GM19043 (cell line): ENCODE measurements around the gene ZFP91.

Source experiments
- ATAC-seq: cut with Tn5 transposase; IDR thresholded peaks from one replicate; pipeline ENCODE4 v1.9.1; 2021; ENCODE audit warnings: low read depth; ENCODE audit not compliant: unreplicated experiment

The ZFP91 gene

DNA sequence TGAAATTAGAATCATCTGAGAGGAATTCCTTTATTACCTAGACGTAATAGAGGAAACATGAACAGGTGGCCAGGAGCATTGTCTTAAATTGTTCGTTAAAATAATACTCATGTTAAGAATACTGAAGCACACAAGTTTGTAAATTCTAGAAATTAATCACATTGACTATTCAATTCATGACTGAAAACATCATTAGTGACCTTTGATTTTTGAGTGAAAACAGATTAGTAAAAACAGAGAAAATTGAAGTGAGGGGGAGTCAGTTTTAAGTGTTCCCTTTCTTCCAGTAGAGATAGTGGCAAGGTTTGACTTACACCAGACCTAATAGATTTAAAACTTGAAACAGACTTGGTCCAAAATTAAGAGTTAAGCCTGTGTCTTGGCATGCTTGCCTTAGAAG is 1.4 kb downstream of the ZFP91 start:
- ATAC-seq = no peak

DNA sequence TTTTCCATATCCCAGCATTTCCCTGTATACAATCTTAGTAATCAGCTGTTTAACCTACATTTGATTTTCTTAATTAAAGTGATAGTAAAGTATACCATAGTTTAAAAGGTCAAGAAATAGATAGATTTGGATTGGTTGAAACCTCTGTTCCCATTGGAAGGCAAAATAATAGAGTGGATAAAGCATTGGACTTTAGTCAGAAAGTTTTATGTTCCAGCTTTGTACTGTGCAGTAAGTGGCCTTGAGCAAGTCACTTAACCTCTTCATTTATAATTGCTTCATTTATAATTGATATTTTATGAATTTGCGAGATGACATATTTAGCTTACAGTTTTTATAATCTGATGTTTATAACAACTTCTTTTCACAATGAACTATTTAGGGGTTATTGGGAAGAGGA is 3.6 kb downstream of the ZFP91 start:
- no peak for ATAC-seq

GRCh38 chr11:58586998-58587397 is 8.1 kb downstream of the ZFP91 start:
- ATAC-seq = no peak

GRCh38 chr11:58591659-58592058 is 12.8 kb downstream of the ZFP91 start:
- no peak for ATAC-seq

DNA sequence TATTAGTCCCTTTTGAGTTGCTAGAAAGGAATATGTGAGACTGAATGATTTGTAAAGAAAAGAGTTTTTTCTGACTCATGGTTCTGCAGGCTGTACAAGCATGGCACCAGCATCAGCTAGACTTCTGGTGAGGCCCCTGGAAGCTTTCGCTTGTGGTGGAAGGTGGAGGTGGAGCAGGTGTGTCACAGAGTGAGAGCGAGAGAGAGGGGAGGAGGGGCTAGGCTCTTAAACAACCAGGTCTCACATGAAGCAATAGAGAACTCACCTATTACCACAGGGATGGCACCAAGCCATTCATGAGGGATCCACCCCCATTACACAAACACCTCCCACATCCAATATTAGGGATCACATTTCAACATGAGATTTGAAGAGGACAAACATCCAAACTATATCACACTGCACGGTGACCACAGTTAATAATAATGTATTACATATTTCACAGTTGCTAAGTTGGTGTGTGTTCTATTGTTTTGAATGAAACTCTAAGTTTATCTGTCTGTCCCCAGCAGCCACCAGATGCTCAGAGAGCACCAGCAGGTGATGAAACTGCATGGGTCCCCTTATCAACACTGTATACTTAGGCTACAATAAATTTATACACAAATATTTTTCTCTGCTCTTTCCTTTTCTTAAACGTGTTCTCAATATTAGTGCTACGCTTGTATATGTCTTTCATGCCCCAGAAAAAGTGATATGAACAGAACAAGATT is 14.1 kb downstream of the ZFP91 start:
- ATAC-seq = no peak

DNA sequence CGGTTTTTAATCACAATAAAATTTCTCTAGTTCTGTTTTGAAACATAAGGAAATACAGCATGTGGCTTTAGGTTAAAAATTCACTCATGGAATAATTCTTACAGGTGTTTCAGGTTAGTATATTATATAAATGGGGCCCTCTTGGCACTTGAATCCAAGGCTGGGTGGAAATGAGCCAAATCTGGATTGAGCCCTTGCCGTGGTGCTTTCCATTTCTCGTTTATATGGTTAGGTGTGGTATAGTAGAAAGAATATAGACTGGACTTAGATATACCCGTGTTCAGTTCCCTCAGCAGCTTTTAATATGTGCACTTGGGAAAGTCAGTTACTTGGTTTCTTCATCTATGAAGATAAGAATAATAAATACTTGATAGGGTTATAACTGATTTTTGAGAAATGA is 16.0 kb downstream of the ZFP91 start:
- ATAC-seq = no peak

DNA sequence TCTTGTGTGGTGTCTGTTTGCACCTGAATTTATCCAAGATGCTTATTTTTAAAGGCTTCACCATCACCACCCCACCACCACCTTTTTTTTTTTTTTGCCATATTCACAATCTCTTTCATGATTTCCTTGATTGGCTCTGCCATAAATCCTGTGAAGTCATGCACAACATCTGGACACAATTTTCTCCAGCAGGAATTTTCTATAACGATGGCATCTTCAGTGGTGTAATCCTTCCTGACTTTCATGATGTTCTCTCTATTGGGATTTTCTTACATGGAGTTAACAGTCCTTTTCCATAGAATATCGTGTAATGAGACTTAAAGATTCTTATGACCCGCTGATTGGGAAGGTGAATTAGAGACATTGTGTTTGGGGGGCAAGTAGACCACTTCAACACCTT is 17.8 kb downstream of the ZFP91 start:
- no peak for ATAC-seq

DNA sequence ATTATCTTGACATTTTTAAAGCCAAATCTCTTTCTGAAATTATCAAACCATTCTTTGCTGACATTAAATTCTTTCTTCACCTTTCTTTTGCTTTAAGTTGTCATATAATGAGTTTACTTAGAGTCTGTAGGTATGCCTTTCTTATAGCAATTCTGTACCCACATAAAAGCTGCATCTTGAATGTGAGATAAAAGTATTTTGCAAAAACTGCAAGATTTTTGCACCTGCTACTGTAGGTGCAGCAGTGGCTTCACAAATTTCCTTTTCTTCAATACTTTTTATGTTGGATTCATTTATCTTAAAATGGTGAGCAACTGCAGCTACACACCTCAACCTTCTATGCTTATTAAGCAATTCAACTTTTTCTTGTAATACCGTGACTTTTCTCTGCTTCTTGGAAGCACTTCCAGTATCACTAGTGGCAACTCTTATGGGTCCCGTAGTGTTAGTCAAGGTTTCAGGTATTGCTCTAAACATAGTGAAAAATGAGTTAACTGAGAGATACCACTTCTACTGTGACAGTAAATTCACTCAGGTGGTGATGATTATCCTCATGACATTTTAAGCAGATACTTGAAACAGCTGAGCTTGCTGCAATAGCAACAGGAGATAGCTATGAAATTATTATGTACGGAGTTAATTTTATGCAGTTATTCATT is 18.8 kb downstream of the ZFP91 start:
- no peak for ATAC-seq

GRCh38 chr11:58600510-58600909 is 21.6 kb downstream of the ZFP91 start:
- ATAC-seq = no peak

DNA sequence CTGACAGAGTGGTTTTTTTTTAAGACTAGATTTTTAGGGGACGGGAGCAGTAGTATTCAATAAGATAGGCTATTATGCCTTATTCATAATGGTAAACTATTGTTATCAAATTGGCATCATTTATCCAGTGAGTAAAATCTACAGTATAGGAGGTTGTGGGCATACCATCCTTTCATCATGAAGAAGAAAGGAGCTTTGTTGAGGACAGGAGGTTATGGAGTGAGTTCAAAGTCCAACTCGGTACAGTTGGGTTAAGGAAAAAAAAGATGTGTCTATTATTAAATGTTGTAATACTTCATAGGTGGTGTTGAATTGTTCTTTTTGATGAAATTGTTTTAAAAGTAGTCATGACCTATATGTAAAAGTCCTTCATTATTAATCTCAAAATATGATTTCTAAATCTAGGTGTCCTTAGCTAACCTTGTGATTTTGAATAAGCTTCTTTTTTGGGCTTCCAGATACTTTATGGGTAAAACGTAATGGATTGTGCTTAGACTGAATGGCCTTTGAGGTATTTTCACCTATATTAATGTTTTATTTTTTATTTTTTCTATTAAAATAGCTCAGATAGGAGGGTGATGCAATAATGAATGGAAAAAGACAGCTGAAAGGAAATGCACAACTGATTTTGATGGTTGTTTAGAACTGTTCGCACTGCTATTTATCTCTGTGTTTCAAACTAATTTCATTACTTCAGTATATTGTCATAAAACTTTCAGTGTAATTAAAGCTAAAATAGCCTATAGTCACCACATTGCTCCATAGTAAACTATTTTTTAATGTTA is 28.3 kb downstream of the ZFP91 start:
- ATAC-seq = no peak

DNA sequence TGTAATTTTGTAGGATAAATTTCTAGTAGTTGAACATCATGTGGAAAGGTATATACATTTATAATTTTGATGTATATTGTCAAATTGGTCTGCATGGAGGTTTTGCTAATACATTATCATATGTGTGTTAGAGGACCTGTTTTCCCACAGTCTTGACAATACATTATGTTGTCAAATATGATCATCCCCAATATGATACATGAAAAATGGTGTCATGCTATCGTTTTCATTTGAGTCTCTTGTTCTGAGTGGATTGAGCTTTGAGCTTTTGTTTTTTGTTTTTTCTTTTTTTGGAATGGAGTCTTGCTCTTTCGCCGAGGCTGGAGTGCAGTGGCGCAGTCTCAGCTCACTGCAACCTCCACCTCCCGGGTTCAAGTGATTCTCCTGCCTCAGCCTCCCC is 29.5 kb downstream of the ZFP91 start:
- no peak for ATAC-seq

DNA sequence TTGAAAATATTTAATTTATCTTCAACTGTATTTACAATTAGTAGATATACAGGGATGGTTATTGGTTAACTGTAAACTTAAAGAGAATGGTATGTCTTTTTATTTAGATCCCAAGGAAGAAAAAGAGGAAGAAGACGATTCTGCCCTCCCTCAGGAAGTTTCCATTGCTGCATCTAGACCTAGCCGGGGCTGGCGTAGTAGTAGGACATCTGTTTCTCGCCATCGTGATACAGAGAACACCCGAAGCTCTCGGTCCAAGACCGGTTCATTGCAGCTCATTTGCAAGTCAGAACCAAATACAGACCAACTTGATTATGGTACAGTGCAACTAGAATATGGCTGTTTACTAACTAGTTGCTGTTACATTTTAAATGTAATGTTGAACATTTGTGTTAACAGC is 30.9 kb downstream of the ZFP91 start:
- ATAC-seq = no peak

DNA sequence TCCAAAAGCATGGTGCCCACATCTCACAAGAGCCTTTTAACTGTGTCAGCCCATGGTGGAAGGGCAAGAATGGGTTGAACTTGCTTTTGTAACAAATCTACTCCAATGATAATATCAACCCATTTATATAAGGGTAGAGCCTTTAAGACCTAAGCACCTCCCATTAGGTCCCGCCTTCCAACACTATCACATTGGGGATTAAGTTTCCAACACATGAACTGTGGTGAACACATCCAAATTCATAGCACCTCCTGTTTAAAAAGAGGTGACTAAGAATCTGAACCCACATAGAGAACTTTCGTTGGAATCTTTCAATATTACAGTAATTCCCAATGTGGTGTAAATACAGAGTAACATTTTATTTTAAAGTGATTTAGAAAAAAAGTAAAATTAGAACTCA is 34.4 kb downstream of the ZFP91 start:
- ATAC-seq = no peak

GRCh38 chr11:58615559-58615958 is 36.7 kb downstream of the ZFP91 start:
- no peak for ATAC-seq

DNA sequence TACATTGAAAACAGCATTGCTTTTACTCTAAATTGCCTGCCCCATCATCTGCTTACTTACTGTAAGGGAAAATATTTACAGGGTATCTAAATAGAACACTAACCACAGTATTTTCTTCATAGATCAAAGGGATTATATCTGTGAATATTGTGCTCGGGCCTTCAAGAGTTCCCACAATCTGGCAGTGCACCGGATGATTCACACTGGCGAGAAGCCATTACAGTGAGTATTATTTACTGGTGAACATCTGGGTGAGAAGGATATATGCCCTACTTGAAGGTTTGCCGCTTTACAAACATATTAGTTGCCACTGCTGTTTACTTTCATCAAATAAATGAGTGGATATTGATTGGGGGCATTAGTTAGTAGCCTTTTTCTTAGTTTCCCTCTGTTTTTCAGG is 37.7 kb downstream of the ZFP91 start:
- no peak for ATAC-seq

GRCh38 chr11:58617976-58618557 is 39.2 kb downstream of the ZFP91 start:
- no peak for ATAC-seq

GRCh38 chr11:58621586-58622262 is 42.9 kb downstream of the ZFP91 start:
- ATAC-seq = no peak

DNA sequence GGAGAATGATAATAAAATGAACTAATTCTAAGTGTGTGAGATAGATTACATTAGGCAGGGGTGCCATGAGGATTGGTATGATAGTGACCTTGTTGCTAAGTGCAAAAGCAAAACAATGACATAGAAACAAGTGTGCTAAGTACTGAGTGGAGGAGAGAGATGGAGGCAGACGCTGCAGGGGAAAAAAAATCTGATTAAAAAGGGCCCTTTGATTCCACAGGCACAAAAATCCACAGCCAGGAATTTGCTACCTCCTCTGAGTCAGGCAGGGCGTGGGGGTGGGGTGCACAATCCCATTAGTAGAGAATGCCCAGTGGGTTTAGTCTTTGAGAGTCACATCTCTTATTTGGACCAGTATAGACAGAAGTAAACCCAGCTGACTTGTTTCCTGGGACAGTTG is 43.5 kb downstream of the ZFP91 start, which contains the start of gene CNTF:
TSS of gene CNTF (plus strand) at position 322 of the 400 bp plus-strand sequence. CDS start 88 bp downstream, outside the sequence.
- no peak for ATAC-seq

DNA sequence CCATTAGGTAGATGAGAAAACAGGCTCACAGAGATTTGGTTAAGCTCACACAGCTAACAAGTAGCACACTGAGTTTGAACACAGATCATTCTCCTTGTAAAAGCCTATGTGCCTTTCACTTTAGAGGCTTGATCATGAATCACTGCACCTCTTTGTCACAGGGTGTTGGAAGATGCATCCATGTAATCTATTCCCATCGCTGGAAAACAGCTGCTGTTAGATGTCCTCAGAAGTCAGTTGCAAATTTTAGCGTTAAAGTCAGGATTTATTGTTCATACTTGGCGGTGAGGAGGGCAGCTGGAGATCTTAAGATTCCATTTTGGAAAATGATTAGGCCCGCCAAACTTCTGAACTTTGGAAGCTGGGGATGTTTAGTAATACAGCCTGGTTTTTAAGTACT is 46.2 kb downstream of the ZFP91 start:
- no peak for ATAC-seq

GRCh38 chr11:58625826-58626460 is 47.1 kb downstream of the ZFP91 start:
- ATAC-seq = no peak
